SW480 (cell line): Measurements from ENCODE around the gene UQCR11.

Experiments used
- DNase-seq: peaks from one replicate; pipeline ENCODE4 v3.0.0-alpha.2; 2016; ENCODE audit warnings: low spot score

Gene UQCR11

GRCh38 chr19:1590641-1591397 is 14.4 kb downstream of the UQCR11 start:
- no peak for DNase-seq

- DNase-seq, result no peak
Measured at GRCh38 chr19:1587872-1588271, 17.4 kb downstream of the UQCR11 start.

- DNase-seq, result no peak
Measured at GRCh38 chr19:1585243-1585580, 20.1 kb downstream of the UQCR11 start.

DNA sequence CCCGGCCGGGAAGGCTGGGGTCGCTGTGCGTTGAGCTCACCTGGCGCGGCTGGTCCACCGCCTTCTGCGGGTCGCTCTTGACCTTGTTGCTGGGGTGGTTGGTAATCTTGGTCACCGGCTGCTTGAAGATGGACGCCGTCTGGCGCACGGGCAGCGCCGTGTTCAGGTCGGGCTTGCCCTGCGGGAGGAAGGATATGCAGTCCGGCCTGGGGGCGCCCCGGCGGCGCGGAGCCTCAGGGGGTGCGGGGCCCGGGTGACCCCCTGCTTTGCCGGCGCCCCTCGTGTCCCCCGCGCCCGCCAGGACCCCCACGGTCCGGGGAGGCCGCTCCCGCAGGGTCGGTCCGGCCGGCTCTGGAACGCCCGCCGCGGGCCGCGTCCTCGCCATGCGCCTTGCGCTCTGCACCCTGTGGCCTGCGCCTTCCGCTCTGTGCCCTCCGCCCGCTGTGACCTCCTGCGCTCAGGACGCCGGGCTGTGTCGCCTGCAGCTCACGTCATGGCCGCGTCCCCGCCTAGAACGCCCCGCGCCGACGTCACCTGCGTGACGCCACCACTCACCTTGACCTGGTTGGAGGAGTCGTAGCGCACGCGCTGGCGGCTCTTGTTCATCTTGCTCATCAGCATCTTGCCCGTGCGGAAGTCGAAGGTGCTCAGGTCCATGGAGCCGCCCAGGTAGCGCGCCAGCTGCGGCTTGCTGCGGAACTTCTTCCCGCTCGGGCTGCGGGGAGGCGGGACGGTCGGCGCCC is 20.6 kb downstream of the UQCR11 start:
- no peak for DNase-seq

DNA sequence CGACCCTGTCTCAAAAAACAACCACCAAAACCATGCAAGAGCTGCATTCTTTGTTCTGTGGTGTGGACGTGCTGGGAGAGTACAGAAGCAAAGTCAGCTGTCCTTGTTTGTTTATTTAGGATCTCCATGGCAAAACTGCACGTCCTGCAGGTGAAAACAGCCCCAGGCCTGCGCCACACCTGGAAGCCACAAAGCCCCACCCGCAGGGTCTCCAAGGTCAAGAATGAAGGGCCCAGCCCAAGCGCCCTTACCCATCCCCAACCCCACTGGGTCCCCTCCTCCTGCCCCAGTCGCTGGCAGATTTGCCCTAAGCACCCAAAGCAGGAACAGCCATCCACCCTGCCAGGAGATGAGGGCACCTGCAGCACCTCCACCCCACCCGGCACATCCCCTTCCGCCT is 23.1 kb downstream of the UQCR11 start:
- no peak for DNase-seq

GRCh38 chr19:1580957-1581356 is 24.3 kb downstream of the UQCR11 start:
- DNase-seq, result no peak

- DNase-seq, result no peak
Measured at GRCh38 chr19:1580382-1580781, 24.9 kb downstream of the UQCR11 start.

GRCh38 chr19:1579222-1579621 is 26.0 kb downstream of the UQCR11 start:
- no peak for DNase-seq

DNA sequence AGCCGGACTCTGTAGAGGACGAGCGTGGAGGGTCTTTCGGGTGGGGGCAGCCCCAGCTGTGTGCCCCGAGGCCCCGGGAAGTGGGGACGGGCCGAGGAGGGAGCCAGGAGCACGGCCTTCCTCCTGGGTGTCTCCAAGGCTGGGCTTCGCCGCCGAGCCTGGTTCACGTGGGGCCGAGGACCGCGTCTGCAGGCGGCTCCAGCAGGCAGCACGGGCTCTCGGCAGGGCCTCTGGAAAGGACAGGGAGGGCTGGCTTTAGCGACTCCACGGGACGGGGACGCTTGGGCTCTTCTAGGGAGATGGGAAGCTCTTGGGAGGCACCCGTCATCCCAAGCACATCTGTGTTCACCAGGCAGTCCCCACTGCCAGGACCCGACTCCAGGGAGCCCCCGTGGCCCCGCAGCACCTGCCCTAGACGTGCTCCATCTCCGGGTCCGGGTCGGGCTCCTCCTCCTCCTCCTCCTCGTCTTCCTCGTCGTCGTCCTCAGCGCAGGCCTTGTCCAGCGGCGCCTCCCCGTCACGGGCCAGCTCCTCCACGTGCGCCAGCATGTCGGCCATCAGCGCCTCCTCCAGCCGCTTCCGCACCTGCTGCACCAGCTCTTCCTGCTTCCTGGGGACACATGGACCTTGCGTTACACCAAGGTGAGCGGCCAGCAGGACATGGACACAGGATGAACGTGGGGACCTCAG is 27.2 kb downstream of the UQCR11 start:
- DNase-seq, result no peak

- no peak for DNase-seq
Measured at GRCh38 chr19:1577090-1577928, 28.0 kb downstream of the UQCR11 start.

DNA sequence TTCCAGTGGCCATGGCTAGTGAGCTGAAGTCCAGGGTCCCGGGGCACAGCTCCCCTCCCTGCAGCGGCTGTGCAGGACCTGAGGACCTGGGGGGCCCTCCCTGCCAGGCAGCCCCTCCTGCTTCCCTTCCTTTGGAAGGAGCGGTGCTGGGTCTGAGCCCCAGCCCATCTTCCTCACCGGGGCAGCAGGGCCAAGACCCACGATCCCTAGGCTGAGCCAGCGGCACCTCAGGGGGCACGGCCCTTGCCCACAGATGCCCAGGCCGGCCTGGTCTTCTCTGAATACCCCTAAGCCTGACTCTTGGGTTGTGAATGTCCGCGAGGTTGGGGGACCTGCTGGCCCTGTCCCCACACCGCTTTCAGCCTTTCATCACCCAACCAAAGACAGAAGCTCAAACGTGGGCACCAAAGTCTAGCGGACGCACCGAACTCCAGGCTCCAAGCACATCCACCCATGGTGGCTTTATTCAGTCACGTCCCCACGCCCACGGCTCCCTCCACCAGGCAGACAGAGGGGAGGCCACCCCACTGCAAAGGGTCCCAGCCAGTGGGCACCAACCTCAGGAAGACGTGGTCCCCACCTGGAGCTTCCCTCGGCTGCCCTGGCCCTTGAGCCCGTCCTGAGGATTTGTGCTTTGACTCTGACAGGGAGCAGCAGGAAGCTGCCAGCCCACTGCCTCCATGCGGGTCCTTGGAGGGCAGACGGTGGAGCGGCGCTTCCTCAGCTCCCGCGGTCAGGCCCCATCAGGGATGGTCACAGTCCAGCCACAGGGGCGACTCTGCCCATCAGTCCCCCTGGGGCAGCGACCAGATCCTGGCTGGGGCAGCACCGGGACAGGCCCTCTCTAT is 28.8 kb downstream of the UQCR11 start:
- no peak for DNase-seq

GRCh38 chr19:1575323-1576241 is 29.7 kb downstream of the UQCR11 start:
- no peak for DNase-seq

- DNase-seq, result no peak
Measured at GRCh38 chr19:1574354-1575136, 30.7 kb downstream of the UQCR11 start.

DNA sequence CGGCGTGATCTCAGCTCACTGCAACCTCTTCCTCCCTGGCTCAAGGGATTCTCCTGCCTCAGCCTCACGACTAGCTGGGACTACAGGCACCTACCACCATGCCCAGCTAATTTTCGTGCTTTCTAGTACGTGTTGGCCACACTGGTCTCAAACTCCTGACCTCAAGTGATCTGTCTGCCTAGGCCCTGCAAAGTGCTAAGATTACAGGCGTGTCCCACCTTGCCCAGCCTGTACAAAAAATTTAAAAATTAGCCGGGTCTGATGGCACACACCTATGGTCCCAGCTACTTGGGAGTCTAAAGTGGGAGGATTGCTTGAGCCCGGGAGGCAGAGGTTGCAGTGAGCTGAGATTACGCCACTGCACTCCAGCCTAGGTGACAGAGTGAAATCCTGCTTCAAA is 32.5 kb downstream of the UQCR11 start:
- no peak for DNase-seq

DNA sequence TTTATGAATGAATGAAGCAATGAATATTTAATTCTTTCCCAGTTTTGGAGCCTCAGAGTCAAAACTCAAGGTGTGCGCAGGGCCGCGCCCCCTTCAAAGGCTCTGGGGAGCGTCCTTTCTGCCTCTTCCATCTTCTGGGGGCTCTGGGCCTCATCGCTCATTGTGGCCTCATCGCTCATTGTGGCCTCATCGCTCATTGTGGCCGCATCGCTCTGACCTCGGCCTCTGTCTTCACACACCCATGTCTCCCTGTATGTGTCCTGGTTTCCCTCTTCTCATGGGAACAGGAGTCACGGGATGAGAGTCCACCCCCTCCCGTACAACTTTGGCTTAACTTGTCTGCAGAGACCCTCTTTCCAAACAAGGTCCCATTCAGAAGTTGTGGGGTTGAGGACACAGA is 33.9 kb downstream of the UQCR11 start:
- no peak for DNase-seq

GRCh38 chr19:1570836-1571235 is 34.4 kb downstream of the UQCR11 start:
- no peak for DNase-seq

DNA sequence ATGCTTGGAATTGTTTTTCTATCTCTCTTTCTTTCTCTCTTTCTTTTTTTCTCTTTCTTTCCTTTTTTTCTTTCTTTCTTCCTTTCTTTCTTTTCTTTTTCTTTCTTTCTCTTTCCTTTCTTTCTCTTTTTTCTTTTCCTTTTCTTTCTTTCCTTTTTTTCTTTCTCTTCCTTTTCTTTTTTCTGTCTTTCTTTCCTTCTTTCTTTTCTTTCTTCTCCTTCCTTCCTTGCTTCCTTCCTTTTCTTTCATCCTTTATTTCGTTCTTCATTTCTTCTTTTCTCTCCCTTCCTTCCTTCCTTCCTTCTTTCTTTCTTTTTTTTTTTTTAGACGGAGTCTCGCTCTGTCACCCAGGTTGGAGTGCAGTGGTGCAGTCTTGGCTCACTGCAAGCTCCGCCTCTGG is 35.3 kb downstream of the UQCR11 start:
- no peak for DNase-seq

GRCh38 chr19:1568320-1569019 is 36.8 kb downstream of the UQCR11 start, which contains the start of gene MEX3D:
Gene MEX3D, minus strand, starts transcription at chr19:1568325. Its CDS starts 267 bp downstream, at chr19:1568058.
- DNase-seq, result peak; percentile 38

DNA sequence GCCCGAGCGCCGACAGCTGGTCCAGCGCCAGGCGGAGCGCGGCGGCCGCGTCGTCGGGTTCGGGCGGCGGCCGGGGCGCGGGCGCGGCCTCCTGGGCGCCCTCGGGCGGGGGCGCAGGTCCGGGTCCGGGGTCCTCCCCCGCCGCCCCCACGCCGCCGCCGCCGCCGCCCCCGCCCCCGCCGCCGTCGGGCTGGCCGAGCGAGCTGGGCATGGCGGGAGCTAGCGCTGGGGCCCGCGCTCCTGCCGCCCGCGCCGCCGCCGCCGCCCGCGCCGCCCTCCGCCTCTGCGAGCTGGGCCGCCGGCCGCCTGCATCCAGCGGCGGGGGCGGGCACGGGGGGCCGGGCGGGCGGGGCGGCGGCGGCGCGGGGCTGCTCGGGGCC is 37.4 kb downstream of the UQCR11 start:
- no peak for DNase-seq
